ENCODE measurements around the gene SEC11A.

DNA sequence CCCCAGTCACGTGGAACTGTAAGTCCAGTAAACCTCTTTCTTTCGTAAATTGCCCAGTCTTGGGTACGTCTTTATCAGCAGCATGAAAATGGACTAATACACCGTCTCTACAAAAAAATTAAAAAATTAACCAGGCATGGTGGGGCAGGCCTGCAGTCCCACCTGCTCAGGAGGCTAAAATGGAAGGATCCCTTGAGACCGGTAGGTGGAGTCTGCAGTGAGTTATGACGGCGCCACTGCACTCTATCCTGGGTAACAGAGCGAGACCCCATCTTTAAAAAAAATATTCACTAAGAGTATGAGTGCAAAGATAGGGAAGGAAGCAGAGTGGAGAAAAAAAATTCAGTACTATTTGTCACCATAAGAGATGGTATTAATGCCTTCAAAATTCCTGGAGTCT lies 25.6 kb downstream of the SEC11A start:
- TF ChIP-seq, protein P1, sequence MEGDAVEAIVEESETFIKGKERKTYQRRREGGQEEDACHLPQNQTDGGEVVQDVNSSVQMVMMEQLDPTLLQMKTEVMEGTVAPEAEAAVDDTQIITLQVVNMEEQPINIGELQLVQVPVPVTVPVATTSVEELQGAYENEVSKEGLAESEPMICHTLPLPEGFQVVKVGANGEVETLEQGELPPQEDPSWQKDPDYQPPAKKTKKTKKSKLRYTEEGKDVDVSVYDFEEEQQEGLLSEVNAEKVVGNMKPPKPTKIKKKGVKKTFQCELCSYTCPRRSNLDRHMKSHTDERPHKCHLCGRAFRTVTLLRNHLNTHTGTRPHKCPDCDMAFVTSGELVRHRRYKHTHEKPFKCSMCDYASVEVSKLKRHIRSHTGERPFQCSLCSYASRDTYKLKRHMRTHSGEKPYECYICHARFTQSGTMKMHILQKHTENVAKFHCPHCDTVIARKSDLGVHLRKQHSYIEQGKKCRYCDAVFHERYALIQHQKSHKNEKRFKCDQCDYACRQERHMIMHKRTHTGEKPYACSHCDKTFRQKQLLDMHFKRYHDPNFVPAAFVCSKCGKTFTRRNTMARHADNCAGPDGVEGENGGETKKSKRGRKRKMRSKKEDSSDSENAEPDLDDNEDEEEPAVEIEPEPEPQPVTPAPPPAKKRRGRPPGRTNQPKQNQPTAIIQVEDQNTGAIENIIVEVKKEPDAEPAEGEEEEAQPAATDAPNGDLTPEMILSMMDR (IDR thresholded peaks at IDR 0.05; ENCODE audit: poor library complexity) = no peak
- no peak for TF ChIP-seq EZH2phosphoT487 (IDR thresholded peaks at IDR 0.05; ENCODE audit: low read depth, severe bottlenecking, unreplicated experiment)

All from hepatocyte (in vitro differentiated cells).